ENCODE results near the gene ZNF649.
A peak's percentile ranks its signal among the peaks of the same experiment; 100 is the strongest.
"Not testable (repeated sequence)": the region's sequence is repeated elsewhere in the genome, so short reads cannot be mapped to it uniquely, and the experiment has no call there.

ZNF649 gene

GRCh38 chr19:51904331-51905165, at the start of gene ZNF649:
TSS of gene ZNF649 (minus strand) at chr19:51905017. CDS start at chr19:51900107, 4,910 bp downstream.
- DNase-seq, result peak; percentile 84
- ATAC-seq, result peak; percentile 96

GRCh38 chr19:51948975-51949374, 44.2 kb upstream of the ZNF649 start:
- ATAC-seq (no peak), DNase-seq (no peak)

DNA sequence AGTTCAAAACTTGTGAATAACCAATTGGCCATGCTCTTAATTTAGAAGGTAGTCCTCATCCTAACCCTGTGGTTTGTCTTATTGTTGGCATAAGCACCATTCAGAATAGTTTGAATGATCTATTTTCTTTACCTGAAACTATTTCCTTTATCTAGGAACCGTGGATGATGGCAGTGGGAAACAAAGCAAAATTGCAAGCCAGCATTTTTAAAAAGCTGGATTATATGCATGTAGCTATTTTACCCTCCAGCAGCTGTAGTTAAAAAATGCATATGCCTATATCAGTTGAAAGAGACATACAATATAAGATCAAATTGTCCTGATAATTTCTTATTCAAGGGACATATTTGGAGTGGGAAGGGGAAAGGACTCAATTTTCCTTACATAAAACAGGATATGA, 41.8 kb upstream of the ZNF649 start:
- no peak for ATAC-seq
- DNase-seq, result no peak

- DNase-seq (no peak), ATAC-seq (no peak)
Measured at GRCh38 chr19:51944798-51945552, 40.2 kb upstream of the ZNF649 start.

GRCh38 chr19:51938936-51939335, 34.1 kb upstream of the ZNF649 start:
- DNase-seq (no peak), ATAC-seq (no peak)

GRCh38 chr19:51931921-51932320, 27.1 kb upstream of the ZNF649 start:
- no peak for ATAC-seq
- DNase-seq, result no peak

GRCh38 chr19:51927859-51928258, 23.0 kb upstream of the ZNF649 start:
- DNase-seq, result no peak
- no peak for ATAC-seq

DNA sequence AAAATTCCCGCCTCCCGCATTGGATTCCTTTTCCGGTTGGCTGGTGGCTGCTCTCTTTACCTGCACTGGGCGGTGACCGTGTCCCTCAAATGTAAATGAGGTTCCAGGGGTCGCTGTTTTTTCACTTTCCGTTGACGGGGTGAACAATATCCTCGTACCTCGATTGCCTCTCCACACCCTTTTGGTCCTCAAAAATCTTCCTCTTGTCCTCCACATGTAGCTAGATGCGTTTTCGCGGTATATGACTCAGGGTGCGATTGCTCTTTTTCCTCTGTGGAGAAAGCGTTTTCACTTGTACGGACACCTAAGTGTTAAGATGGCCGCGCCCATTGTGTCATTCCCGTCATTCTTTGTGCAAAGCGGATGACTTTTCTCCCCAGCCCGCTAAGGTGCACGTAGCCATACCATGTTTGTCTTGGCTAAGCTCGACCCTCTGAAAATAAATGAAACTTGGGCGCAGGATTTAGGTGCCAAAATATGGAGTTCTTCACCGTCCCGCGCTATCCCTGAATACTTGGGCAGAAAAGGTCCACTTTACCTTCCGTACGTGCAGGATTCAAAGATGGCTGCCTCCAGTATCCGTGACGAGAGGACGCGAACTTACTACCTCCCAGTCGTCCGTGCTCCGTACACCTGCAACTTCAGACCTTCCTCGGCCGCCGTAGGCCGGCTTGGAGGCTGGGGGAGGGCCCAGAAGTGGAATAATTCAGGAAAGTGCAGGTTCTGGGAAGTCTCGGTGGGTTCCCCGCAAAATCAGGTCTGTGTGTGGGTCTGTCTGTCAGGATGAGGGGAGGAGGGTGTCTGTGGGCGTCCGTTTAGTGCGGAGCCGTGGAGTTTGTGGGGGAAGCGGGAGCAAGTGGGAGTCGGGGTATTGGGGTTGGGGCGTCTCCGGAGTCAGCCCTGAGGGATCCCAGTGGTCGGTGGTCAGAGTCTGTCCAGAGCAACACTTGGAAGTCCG, 22.2 kb upstream of the ZNF649 start, which contains the start of gene ZNF613:
Gene ZNF613 (plus strand): TSS at position 689 of the 958 bp plus-strand sequence. CDS start 8,749 bp downstream, outside the sequence.
- DNase-seq, result peak; percentile 81
- peak; percentile 89 for ATAC-seq

DNA sequence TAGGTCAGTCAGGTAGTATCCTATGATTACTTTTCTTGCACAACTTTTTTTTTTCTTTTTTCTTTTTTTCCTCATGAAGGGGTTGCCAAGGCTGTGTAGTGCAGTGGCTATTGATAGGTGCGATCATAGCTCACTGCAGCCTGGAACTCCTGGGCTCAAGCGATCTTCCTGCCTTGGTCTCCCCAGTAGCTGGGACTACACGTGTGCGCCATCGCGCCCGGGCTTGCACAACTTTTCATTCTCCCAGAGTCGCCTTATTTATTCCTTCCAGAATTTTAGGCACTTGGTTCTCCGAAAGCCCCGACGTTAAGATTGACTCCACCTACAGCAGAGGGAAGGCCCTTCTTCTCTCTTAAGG, 21.6 kb upstream of the ZNF649 start:
- ATAC-seq (no peak), DNase-seq (no peak)

- peak; percentile 30 for DNase-seq
- ATAC-seq, result no peak
Measured at GRCh38 chr19:51921949-51922348, 17.1 kb upstream of the ZNF649 start.

- no peak for ATAC-seq
- DNase-seq, result no peak
Measured at GRCh38 chr19:51919606-51920005, 14.8 kb upstream of the ZNF649 start.

GRCh38 chr19:51916167-51916566, 11.3 kb upstream of the ZNF649 start:
- ATAC-seq, result no peak
- DNase-seq, result no peak

- ATAC-seq, result no peak
Measured at GRCh38 chr19:51915324-51915867, 10.6 kb upstream of the ZNF649 start.

GRCh38 chr19:51907981-51908380, 3.2 kb upstream of the ZNF649 start:
- ATAC-seq, result not testable (repeated sequence)

More at GRCh38 chr19:51915324-51915867, 10.6 kb upstream of the ZNF649 start:
- DNase-seq, result no peak

DNA sequence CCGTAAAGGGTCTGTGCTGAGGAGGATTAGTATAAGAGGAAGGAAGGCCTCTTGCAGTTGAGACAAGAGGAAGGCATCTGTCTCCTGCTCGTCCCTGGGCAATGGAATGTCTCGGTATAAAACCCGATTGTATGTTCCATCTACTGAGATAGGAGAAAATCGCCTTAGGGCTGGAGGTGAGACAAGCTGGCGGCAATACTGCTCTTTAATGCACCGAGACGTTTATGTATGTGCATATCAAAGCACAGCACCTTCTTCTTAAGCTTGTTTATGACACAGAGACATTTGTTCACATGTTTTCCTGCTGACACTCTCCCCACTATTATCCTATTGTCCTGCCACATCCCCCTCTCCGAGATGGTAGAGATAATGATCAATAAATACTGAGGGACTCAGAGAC, 1.3 kb upstream of the ZNF649 start:
- DNase-seq, ATAC-seq: not testable (repeated sequence)

More at GRCh38 chr19:51907981-51908380, 3.2 kb upstream of the ZNF649 start:
- DNase-seq, result not testable (repeated sequence)

DNA sequence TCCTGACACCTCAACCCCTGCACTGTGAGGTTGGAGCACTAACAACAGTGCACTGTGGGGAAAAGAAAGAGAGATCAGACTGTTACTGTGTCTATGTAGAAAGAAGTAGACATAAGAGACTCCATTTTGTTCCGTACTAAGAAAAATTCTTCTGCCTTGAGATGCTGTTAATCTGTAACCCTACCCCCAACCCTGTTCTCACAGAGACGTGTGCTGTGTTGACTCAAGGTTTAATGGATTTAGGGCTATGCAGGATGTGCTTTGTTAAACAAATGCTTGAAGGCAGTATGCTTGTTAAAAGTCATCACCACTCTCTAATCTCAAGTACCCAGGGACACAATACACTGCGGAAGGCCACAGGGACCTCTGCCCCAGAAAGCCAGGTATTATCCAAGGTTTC, 822 bp upstream of the ZNF649 start:
- ATAC-seq, DNase-seq: not testable (repeated sequence)

- DNase-seq (no peak), ATAC-seq (no peak)
Measured at GRCh38 chr19:51905206-51905605, 389 bp upstream of the ZNF649 start.

GRCh38 chr19:51903192-51903591, 1.6 kb downstream of the ZNF649 start:
- DNase-seq, result no peak
- no peak for ATAC-seq

- no peak for ATAC-seq
- no peak for DNase-seq
Measured at GRCh38 chr19:51901860-51902259, 3.0 kb downstream of the ZNF649 start.

GRCh38 chr19:51891193-51891747, 13.5 kb downstream of the ZNF649 start:
- ATAC-seq (no peak), DNase-seq (no peak)

GRCh38 chr19:51889934-51890333, 14.9 kb downstream of the ZNF649 start:
- no peak for ATAC-seq

More at GRCh38 chr19:51889934-51890333, 14.9 kb downstream of the ZNF649 start:
- DNase-seq, result no peak

Measured in stimulated activated naive CD8-positive, alpha-beta T cell treated with anti-CD3 and anti-CD28 coated beads, Interleukin-15, Interleukin-2, amounts not matched to agents 100 U/mL and 50 U/mL, for 24 hours (primary cell).